Upper lobe of left lung (tissue), 6 donors: Measurements from ENCODE around the gene PRKN. TPM values are rescaled to one million over a fixed set of nuclear protein-coding genes. Genes with fewer than 3 reads are reported as not detected.

ENCODE experiments used
- ATAC-seq, 2 donors: fragments of 200-7000 bp; cut with Tn5 transposase; one replicate each; pipeline ENCODE4 v1.9.1; 2022; ENCODE audit warnings: mild to moderate bottlenecking in 2 of 2, moderate library complexity in 2 of 2; ENCODE audit not compliant: low FRiP score in 2 of 2
- DNase-seq, 2 donors: peaks; one replicate each; pipeline ENCODE4 v3.0.0-alpha.2; 2019 to 2020
- H3K27ac ChIP-seq, 4 donors: fragments of 200-600 bp; sonication (generic); one replicate each; pipeline ENCODE4 v1.5.1; 2016 to 2019
- H3K27me3 ChIP-seq, 4 donors: fragments of 200-600 bp; sonication (generic); one replicate each; pipeline ENCODE4 v1.5.1; 2017 to 2019
- H3K36me3 ChIP-seq, 4 donors: fragments of 200-600 bp; sonication (generic); one replicate each; pipeline ENCODE4 v1.5.1; 2016 to 2019
- H3K4me1 ChIP-seq, 4 donors: fragments of 200-600 bp; sonication (generic); one replicate each; pipeline ENCODE4 v1.5.1; 2018 to 2019
- H3K4me3 ChIP-seq, 4 donors: fragments of 200-600 bp; sonication (generic); one replicate each; pipeline ENCODE4 v1.5.1; 2017 to 2019; ENCODE audit warnings: mild to moderate bottlenecking in 2 of 4, moderate library complexity in 1 of 4
- H3K9me3 ChIP-seq, 4 donors: fragments of 200-600 bp; sonication (generic); one replicate each; pipeline ENCODE4 v1.5.1; 2018 to 2019
- CTCF ChIP-seq, 6 experiments: fragments of 450-650 bp in 4 of 6; fragments of 200-600 bp in 2 of 6; sonication (generic) in 2 of 6; IDR thresholded peaks; one replicate each; pipeline ENCODE4 v1.5.1; 2016 to 2019; ENCODE audit warnings: antibody characterized with exemption in 6 of 6
- EP300 ChIP-seq, 4 donors: sonication (generic); formaldehyde crosslinking; IDR thresholded peaks; one replicate each; pipeline ENCODE4 v1.5.1; 2017; ENCODE audit warnings: antibody characterized with exemption in 4 of 4, control low read depth in 2 of 4
- POLR2A ChIP-seq, 4 donors: fragments of 450-650 bp; IDR thresholded peaks; one replicate each; pipeline ENCODE4 v1.5.1; 2016 to 2017; ENCODE audit warnings: antibody characterized with exemption in 4 of 4, mild to moderate bottlenecking in 2 of 4
- POLR2AphosphoS5 ChIP-seq, 2 donors: sonication (generic); formaldehyde crosslinking; IDR thresholded peaks; one replicate each; pipeline ENCODE4 v1.5.1; 2017; ENCODE audit warnings: antibody characterized with exemption in 2 of 2
- WGBS, 2 donors: methylation state at CpG; one replicate each; pipeline ENCODE4 v1.1.5; 2017 to 2018; 5-methylcytosine and 5-hydroxymethylcytosine counted together
- total RNA-seq, 6 donors: library from RNA; depleted of rRNA in 4 of 6; stranded (reverse); fragments of >200 nt in 4 of 6; gene quantifications; one replicate each; pipeline versions ENCODE4 v1.1.0 to v1.2.1, GENCODE V29; 2016 to 2021
- donor health status: DM: no; HTN: no; CAD: no; lungs with moderate emphysema.
- donor health status: DM: no; HTN: yes; CAD: no; lungs with severe emphysema.

Gene PRKN
- total RNA-seq, 6 donors from 2014 or later, result 2.7 to 29.3 (median 5.5) TPM

- Histone ChIP-seq H3K36me3 (no peaks in the 10 kb centered on the region), H3K4me3 (no peak overlapping the region), H3K27ac (no peak overlapping the region), H3K4me1 (no peaks in the 10 kb centered on the region), H3K27me3 (no peaks in the 10 kb centered on the region), H3K9me3 (no peaks in the 10 kb centered on the region)
- TF ChIP-seq EP300 (IDR thresholded peaks at IDR 0.05) (no peak), CTCF (IDR thresholded peaks at IDR 0.05) (no peak), POLR2A (IDR thresholded peaks at IDR 0.05) (no peak), POLR2AphosphoS5 (IDR thresholded peaks at IDR 0.05) (no peak)
- 41 to 46% methylated on average over 4 of the region's 4 CpGs for WGBS, 2 donors
- DNase-seq (no peak), ATAC-seq (no peak)
Measured at GRCh38 chr6:161542346-161542980, 1185.1 kb downstream of the PRKN start.

GRCh38 chr6:161540532-161540931, 1187.0 kb downstream of the PRKN start:
- H3K36me3 ChIP-seq, result no peaks in the 10 kb centered on the region
- no peaks in the 10 kb centered on the region for H3K4me1 ChIP-seq
- no peaks in the 10 kb centered on the region for H3K9me3 ChIP-seq
- no peak overlapping the region for H3K4me3 ChIP-seq
- ATAC-seq, result no peak
- no peak for TF ChIP-seq EP300 (IDR thresholded peaks at IDR 0.05)
- TF ChIP-seq POLR2AphosphoS5 (IDR thresholded peaks at IDR 0.05), result no peak
- no peak for TF ChIP-seq CTCF (IDR thresholded peaks at IDR 0.05)
- TF ChIP-seq POLR2A (IDR thresholded peaks at IDR 0.05), result no peak
- DNase-seq, result no peak
- WGBS, 2 donors, result 86 to 95% methylated on average over 1 of the region's 1 CpG
- H3K27me3 ChIP-seq, result no peaks in the 10 kb centered on the region
- H3K27ac ChIP-seq, result no peak overlapping the region

- WGBS, 2 donors, result 72 to 76% methylated on average over 3 of the region's 3 CpGs
- no peak for ATAC-seq
- no peak for DNase-seq
Measured at GRCh38 chr6:161536224-161536630, 1191.3 kb downstream of the PRKN start.

GRCh38 chr6:161534264-161534873, 1193.2 kb downstream of the PRKN start:
- H3K9me3 ChIP-seq, result no peaks in the 10 kb centered on the region
- no peak overlapping the region for H3K27ac ChIP-seq
- 91 to 92% methylated on average over 13 of the region's 13 CpGs for WGBS, 2 donors

More at GRCh38 chr6:161536224-161536630, 1191.3 kb downstream of the PRKN start:
- Histone ChIP-seq H3K4me1 (no peaks in the 10 kb centered on the region), H3K36me3 (no peaks in the 10 kb centered on the region), H3K4me3 (no peak overlapping the region), H3K9me3 (no peaks in the 10 kb centered on the region), H3K27ac (no peak overlapping the region), H3K27me3 (no peaks in the 10 kb centered on the region)
- no peak for TF ChIP-seq POLR2AphosphoS5 (IDR thresholded peaks at IDR 0.05)

DNA sequence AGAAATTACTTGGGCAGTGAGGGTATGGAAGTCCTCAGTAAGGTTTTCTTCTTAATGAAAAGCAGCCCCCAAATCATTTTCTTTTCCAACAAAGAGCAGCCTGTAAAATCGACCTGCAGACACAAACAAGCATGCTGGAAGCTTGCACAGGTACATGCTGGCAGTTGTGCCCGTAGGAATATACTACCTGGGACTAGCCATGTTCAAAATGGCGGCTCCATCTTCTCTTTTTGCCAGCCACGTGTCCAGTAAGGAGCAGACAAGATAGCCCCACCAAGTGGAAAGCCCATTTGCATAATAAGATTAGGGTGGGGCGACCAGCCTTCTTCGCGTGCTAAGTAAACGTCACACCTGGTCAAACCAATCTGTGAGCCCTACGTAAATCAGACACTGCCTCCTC, 1194.3 kb downstream of the PRKN start:
- TF ChIP-seq EP300 (IDR thresholded peaks at IDR 0.05), result no peak
- Histone ChIP-seq H3K36me3 (no peaks in the 10 kb centered on the region), H3K9me3 (no peaks in the 10 kb centered on the region), H3K27me3 (no peaks in the 10 kb centered on the region), H3K4me3 (no peak overlapping the region), H3K27ac (no peak overlapping the region), H3K4me1 (no peaks in the 10 kb centered on the region)
- 88 to 94% methylated on average over 9 of the region's 9 CpGs for WGBS, 2 donors
- no peak for ATAC-seq
- DNase-seq, result no peak

More at GRCh38 chr6:161534264-161534873, 1193.2 kb downstream of the PRKN start:
- TF ChIP-seq POLR2A (IDR thresholded peaks at IDR 0.05), result no peak
- no peak for TF ChIP-seq POLR2AphosphoS5 (IDR thresholded peaks at IDR 0.05)
- no peak for TF ChIP-seq CTCF (IDR thresholded peaks at IDR 0.05)
- TF ChIP-seq EP300 (IDR thresholded peaks at IDR 0.05), result no peak
- Histone ChIP-seq H3K36me3 (no peaks in the 10 kb centered on the region), H3K4me3 (no peak overlapping the region), H3K4me1 (no peaks in the 10 kb centered on the region), H3K27me3 (no peaks in the 10 kb centered on the region)
- ATAC-seq (no peak), DNase-seq (peak in 1 of 2 donors; percentile 20)

DNA sequence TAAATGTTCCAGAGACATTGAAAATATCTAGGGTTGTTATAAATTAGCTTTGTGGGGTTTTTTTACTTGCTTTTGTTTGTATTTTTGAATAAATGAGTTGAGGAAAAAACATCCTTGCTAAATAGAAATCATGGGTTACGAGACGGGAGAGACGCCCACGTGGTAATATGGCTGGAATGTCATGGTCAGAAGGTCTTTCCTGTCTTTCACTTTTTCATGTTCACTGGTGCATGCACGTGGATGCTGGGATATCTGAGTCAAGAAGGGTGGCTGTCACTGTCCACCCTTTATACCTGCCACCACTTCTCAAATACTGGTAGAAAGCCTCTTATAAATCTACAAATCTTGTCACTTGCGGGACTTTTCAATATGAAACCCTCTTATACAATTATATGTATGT, 1195.0 kb downstream of the PRKN start:
- no peak for DNase-seq
- TF ChIP-seq CTCF (IDR thresholded peaks at IDR 0.05) (no peak), POLR2AphosphoS5 (IDR thresholded peaks at IDR 0.05) (no peak), EP300 (IDR thresholded peaks at IDR 0.05) (no peak), POLR2A (IDR thresholded peaks at IDR 0.05) (no peak)
- Histone ChIP-seq H3K27me3 (no peaks in the 10 kb centered on the region), H3K36me3 (no peaks in the 10 kb centered on the region), H3K27ac (no peak overlapping the region), H3K9me3 (no peaks in the 10 kb centered on the region), H3K4me3 (no peak overlapping the region), H3K4me1 (no peaks in the 10 kb centered on the region)
- WGBS, 2 donors, result 87 to 88% methylated on average over 6 of the region's 6 CpGs
- ATAC-seq, result no peak
